GM19463 (cell line): Measurements from ENCODE around the gene PGAP6.
"Not testable (repeated sequence)": the region's sequence is repeated elsewhere in the genome, so short reads cannot be mapped to it uniquely, and the experiment has no call there.

ENCODE experiments used
- ATAC-seq: cut with Tn5 transposase; IDR thresholded peaks from one replicate; pipeline ENCODE4 v1.9.1; 2021; ENCODE audit warnings: mild to moderate bottlenecking, moderate library complexity; ENCODE audit not compliant: unreplicated experiment

The PGAP6 gene, protein sequence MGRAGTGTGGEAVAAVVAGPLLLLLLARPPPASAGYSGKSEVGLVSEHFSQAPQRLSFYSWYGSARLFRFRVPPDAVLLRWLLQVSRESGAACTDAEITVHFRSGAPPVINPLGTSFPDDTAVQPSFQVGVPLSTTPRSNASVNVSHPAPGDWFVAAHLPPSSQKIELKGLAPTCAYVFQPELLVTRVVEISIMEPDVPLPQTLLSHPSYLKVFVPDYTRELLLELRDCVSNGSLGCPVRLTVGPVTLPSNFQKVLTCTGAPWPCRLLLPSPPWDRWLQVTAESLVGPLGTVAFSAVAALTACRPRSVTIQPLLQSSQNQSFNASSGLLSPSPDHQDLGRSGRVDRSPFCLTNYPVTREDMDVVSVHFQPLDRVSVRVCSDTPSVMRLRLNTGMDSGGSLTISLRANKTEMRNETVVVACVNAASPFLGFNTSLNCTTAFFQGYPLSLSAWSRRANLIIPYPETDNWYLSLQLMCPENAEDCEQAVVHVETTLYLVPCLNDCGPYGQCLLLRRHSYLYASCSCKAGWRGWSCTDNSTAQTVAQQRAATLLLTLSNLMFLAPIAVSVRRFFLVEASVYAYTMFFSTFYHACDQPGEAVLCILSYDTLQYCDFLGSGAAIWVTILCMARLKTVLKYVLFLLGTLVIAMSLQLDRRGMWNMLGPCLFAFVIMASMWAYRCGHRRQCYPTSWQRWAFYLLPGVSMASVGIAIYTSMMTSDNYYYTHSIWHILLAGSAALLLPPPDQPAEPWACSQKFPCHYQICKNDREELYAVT

DNA sequence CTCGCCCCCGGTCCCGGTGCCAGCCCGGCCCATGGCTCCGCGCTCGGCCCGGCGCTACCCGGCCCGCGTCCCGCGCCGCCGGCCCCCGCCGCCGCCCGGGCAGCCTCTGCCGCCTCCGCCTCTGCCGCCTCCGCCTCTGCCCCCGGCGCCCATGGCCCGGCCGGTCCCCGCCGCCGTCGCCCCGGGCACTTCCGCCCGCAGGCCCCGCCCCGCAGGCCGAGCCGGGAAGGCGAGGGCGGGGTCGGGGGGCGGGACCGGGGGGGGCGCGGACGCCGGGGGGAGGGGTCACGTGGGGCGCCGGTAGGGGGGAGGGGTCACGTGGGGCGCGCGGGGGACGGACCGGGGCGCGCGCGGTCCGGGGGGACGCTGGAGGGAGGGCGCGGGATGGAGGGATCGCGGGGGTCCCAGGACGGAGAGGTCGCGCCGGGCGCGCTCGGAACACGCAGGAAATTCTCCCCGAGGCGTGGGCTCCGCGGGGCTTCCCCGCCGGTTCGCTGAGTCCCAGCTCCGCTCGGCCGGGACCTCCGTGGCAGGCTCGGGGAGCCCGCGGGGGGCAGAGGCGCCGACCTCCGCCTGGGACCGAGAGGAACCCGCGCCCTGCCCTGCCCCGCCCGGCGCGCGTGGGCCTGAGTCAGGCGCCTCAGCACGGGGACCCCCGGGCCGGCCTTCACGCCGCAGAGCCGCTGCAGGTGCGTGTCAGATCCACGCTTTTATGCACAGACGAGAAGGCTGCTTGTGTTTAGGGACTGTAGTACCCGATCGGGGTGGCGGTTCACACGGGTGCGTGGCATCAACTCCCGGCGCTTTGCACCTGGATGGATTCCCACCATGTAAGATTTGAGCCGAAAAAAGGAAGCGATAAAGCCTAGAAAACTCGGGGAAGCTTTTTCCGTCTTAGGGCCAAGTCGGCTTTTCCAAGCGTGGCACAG, at the start of gene PGAP6:
Gene PGAP6, minus strand, starts transcription at position 190 of the 929 bp plus-strand sequence. Its CDS starts 157 bp downstream, at position 33.
- peak; percentile 47 for ATAC-seq

DNA sequence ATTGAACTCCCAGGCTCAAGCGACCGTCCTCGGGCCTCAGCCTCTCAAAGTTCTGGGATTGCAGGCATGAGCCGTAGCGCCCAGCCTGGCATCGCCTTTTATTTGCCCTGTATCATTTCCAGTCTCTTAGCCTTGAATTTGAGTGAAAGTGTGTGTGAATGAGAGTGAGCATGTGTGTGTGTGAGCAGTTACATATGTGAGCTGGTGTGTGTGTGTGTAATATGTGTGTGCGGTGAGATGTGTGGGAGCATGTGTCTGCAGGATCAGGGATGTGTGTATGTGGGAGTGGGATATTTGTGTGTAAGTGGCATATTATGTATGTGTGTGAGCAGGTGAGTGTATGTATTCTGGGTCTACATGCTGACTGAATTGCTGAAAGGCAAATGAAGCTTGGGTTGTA, 49.1 kb upstream of the PGAP6 start:
- no peak for ATAC-seq

DNA sequence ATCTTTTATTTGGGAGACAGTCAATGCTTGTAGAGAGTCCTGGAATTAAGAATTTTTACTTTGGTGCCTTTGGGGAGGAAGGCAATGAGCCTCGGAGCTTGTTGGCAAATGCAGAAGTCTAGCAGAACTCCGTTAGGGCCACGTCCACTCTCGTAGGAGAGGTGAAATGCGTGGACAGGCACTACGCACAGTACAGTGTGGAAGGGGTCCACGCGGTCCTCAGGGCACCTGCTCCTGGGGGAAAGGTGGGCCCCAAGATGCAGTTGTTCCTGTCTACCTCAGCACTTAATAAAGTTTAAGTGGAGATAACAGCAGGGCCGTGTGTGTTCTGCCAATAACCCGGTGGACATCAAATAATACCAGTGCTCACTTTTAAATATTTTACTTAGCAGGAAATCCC, 45.5 kb upstream of the PGAP6 start:
- no peak for ATAC-seq

DNA sequence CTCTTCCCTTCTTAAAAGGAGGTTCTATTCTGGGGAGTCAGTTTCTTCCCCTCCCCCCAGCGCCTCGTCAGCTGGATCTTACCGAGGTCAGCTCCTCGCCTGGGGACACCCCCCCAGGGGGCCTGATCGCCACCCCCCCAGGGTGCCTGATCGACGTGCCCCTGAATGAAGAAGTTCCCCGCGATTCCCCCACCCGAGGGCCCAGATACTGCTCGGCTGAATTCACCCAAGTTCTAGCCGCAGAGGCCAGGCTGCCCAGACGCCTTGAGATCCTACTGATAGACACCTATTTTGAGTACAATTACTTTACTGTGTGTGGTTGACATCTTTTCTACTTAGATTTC, 45.1 kb upstream of the PGAP6 start:
- ATAC-seq = no peak

DNA sequence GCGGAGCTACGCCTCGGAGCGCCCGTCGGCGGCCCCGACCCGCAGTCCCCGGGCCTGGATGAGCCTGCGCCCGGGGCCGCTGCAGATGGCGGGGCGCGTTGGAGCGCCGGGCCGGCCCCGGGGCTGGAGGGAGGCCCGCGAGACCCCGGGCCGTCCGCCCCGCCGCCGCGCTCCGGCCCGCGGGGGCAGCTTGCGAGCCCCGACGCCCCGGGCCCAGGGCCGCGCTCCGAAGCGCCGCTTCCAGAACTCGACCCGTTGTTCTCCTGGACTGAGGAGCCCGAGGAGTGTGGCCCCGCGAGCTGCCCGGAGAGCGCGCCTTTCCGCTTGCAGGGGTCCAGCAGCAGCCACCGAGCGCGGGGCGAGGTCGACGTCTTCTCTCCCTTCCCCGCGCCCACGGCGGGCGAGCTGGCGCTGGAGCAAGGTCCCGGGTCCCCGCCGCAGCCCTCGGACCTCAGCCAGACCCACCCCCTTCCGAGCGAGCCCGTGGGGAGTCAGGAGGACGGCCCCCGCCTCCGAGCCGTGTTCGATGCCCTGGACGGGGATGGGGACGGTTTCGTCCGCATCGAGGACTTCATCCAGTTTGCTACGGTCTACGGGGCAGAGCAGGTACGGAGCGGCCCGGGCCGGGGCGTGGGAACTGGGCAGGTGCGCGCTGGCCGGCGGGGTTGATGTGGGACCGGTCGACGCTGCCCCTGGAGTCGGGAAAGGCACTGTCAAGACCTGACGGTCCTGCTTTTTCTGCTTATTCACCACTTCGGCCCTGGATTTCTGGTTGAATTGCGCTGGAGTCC, 44.5 kb upstream of the PGAP6 start:
- ATAC-seq = no peak

DNA sequence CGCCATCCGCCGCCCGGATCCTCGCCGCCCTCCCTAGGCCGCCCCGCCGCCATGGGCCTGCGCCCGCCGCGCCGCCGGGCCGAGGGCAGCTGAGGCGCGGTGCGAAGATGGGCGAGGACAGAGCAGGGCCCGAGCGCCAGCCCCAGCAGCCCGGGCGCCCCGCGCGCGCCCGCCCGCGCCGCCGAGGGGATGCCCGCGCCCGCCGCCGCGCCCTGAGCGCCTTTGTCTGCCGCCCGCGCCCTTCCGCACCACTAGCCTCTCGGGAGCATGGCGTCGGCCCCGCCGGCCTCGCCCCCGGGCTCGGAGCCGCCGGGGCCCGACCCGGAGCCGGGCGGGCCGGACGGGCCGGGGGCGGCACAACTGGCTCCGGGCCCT, 43.9 kb upstream of the PGAP6 start:
- peak; percentile 35 for ATAC-seq

DNA sequence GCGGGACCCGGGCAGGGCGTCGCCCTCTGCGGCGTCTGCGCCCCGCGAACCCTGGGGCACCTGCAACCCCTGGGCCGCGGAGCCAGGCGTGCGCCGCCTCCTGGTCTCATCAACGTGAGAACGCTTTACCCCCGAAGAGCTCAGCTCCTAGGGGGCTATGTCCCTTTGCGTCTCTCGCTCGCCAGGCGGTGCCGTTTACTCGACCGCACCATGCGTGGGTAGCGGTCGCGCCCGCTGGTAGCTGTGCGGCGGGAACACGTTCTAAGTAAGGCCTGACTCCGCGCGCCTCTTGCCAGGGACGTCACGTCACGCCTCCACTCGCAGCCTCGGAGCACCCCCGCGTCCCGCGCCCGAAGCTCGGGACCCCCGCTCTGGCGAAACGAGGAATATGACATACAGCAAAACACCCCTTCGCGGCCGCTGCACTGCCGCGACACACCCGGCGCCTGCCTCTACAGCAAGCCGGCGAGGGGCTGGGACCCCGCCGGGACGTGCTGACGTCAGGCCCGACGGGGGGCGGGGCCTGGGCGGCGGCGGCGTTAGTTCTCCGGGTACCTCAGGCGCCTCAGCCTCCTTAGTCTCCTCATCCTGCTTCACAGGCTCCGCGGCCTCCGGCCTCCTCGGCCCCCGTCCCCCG, 43.4 kb upstream of the PGAP6 start, which contains the start of gene RAB11FIP3:
Gene RAB11FIP3, plus strand, starts transcription at position 568 of the 637 bp plus-strand sequence. CDS start 358 bp downstream, outside the sequence.
- peak; percentile 86 for ATAC-seq

DNA sequence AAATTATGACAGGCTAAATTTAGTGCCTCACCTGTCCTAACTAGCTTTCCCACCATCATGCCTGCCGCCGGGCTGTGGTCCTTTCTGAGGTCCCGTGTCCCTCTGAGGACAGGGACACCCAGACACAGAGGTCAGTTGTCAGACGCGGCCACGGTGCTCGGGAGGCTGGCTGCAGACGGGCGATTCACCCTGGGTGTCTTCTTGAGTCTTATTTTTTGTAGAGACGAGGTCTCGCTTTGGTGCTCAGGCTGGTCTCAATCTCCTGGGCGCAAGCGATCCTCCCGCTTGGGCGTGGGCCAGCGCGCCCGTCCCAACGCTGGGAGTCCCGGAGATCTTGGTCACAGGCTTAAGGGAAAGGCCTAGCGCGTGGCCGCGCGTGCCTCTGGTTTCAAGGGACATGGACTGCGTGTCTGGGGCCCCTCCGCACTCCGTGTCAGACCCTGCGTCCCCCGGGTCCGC, 42.9 kb upstream of the PGAP6 start:
- ATAC-seq = no peak

DNA sequence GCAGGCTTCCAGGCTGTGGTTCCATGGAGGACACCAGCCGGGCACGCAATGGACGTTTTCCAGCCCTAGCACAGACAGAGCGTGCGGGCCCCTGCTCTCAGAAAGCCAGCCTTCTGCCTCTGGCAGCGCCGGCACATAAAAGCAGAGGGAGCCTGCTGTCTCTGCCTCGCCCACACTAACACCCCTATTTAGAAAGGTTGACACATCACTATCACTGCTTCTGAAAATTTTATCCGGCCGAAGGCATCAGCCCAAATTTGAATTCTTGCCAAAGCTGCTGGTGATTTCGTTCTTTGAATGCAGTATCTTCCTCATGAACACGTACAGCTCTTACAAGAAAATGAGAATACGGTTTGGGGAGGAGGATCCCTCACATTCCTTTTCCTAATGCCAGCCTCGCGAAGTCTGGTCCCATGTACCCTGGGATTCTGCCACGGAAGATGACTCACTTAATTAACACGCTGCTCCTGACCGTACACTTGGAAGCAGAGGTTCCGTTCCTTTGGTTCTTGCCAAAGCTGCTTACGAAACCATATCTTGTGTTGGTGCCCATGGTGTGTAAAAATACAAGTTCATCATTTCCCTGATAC, 42.4 kb upstream of the PGAP6 start:
- ATAC-seq = no peak

DNA sequence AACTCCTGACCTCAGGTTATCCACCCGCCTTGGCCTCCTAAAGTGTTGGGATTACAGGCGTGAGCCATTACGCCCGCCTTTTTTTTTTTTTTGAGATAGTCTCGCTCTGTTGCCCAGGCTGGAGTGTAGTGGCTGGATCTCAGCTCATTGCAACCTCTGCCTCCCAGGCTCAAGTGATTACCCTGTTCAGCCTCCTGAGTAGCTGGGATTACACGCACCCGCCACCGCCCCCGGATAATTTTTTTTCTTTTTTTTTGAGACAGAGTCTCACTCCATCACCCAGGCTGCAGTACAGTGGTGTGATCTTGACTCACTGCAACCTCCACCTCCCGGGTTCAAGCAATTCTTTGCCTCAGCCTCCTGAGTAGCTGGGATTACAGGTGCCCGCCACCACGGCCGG, 40.4 kb upstream of the PGAP6 start:
- not testable (repeated sequence) for ATAC-seq

DNA sequence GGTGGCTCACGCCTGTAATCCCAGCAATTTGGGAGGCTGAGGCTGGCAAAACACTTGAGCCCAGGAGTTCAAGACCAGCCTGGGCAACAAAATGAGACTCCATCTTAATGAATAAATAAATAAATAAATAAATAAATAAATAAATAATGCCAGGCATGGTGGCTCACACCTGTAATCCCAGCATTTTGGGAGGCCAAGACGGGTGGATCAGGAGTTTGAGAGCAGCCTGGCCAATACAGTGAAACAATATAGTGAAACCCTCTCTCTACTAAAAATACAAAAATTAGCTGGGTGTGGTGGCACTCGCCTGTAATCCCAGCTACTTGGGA, 33.4 kb upstream of the PGAP6 start:
- ATAC-seq = not testable (repeated sequence)

DNA sequence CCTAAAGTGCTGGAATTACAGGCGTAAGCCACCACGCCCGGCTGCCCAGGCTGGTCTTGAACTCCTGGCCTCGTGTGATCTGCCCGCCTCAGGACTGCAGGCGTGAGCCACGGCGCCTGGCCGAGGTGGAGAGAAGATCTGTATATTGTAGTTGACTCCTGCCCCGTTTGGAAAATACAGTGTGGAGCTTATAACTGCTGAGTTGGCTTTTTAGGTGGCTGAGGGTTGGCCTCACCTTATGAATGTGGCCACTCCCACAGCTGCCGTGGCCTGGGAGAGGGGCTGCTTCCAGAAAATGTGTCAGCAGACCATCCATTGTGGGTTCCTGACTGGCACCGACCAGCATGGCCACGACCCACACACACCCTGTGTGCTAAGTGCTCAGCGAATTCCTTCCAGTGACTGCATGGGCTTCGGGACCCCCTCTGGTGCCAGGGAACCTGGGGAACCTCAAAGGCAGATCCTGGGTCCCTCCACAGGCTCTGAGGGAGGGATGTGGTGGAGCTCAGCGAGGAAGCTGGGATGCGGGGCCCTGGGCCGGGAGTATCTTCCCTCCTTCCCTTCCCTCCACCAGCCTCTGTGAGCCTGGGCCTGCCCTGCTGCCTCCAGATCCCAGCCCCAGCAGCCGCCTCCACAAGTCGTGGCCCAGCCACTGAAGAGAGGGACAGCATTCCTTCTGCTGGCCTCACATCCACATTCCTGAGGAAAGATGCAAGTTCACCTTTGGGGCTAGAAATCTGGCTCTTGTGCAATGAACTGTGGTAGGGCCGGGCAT, 32.8 kb upstream of the PGAP6 start:
- no peak for ATAC-seq

DNA sequence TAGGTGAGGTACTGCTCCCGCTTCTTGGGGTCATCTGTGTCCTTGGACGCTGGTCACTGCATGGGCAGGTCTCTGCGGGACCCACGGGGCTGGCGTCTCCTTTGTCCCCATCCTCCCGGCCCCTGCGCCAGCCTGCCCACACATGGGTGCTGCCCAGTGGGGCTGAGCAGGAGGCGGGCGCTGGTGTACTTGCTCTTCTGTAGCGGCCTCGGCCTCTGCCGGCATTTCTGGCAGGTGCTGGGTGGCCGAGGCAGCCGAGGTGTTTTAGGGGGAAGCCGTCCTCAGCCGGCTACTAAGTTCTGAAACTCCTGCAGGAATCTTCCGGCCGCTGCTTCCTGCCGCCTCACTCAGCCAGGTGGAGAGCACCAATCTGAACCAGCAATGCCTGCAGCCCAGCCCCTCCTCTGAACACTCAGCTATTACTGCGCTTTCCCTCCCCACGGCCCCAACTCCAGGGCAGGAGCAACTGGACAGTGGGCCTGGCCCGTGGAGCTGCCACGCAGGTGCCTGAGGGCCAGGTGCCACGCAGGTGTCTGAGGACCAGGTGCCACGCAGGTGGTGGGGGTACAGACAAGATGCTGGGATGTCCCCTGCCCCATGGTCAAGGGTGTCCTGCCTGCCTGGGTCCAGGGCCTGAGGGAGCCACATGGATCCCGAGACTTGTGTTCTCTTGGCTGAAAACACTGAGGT, 29.9 kb upstream of the PGAP6 start:
- no peak for ATAC-seq

DNA sequence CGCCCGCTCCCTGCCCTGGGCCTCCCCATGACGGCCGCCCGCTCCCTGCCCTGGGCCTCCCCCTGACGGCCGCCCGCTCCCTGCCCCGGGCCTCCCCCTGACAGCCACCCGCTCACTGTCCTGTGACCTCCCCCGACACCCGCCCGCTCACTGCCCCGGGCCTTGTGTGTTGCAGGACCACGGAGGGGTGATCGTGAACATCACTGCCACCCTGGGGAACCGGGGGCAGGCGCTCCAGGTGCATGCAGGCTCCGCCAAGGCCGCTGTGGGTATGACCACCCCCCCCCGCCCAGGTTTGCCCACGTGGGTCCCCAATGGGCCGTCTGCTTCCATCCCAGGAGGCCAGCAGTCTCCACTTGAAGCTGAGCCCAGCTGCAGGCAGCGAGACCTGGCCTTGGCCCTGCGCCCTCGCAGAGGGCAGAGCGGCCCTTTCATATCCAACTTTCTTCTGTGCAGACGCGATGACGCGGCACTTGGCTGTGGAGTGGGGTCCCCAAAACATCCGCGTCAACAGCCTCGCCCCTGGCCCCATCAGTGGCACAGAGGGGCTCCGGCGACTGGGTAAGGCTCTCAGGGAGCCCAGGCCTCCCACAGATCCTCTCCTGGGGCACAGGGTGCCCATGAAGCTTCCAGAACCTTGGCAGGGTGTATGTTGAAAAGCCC, 28.9 kb upstream of the PGAP6 start:
- no peak for ATAC-seq

DNA sequence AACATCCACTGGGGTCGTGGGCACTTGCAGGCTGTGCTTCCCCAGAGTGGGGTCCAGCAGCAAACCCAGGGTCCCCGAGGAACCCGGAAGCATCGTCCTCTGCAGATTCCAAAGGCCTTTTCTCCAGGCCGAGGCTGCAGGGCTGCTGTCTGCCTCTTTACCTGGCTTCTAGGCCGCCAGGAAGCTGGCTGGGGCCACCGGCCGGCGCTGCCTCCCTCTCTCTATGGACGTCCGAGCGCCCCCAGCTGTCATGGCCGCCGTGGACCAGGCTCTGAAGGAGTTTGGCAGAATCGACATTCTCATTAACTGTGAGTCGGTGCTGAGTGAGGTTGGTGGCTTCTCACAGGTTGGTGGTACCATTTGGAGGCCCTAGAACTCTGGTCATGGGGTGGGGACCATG, 25.5 kb upstream of the PGAP6 start:
- no peak for ATAC-seq

DNA sequence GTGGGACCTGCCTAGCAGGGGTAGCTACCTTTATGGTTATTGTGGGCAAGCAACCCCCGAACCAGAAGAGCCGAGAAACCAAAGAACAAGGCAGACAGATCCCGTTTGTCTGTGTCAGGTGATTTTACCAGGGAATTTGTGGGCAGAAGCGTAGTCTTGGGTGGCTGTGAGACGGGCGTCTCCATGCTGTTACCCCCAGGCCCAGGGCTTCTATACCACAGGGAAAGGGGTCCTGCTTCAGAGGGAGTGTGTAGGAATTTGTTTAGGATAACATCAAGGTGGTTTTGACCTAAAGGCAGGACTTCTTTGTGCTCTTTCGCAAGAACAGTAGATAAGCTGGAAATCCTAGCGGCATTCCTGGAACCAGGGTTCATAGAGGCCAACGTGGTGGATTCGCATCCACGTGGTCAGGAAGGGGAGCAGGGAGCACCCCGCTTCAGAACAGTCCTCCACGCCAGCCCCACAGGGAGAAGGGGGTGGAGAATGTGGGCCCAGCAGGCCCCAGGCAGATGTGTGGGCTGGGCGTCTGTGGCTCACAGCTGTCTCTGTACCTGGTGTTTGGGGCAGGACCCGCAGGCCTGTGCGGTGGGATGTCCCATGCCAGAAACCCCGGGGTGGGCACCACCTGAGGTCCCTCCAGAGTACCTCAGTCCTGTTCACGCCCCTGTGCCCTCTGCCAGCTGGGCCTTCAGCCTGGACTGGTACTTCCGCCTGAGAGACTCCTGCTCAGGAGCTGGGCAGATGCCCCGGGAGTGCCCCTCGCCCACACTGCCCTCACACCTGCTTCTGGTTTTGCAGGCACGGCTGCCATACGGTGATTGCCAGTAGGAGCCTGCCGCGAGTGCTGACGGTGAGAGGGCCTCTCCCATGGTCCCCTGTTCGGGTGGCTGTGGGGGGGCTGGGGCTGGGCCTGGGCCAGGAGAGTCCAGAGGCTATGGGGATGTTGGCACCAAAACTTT, 24.0 kb upstream of the PGAP6 start:
- no peak for ATAC-seq
